GM12873 (cell line): ENCODE data around the gene OAS3.
A peak's percentile ranks its signal among the peaks of the same experiment; 100 is the strongest.

ENCODE experiments used
- CTCF ChIP-seq: IDR thresholded peaks from 2 replicates; pipeline ENCODE4 v1.5.1; 2012; ENCODE audit warnings: low read depth, mild to moderate bottlenecking, moderate library complexity, low read length, control low read depth; ENCODE audit not compliant: insufficient read depth; ENCODE audit errors: missing control alignments

OAS3 gene

GRCh38 chr12:112913038-112913688 is 25.1 kb upstream of the OAS3 start:
- TF ChIP-seq CTCF = no peak

GRCh38 chr12:112916270-112916669 is 22.0 kb upstream of the OAS3 start:
- no peak for TF ChIP-seq CTCF

- no peak for TF ChIP-seq CTCF
Measured at GRCh38 chr12:112919121-112919520, 19.2 kb upstream of the OAS3 start.

- TF ChIP-seq CTCF = no peak
Measured at GRCh38 chr12:112924986-112925385, 13.3 kb upstream of the OAS3 start.

- TF ChIP-seq CTCF = no peak
Measured at GRCh38 chr12:112927475-112927874, 10.8 kb upstream of the OAS3 start.

GRCh38 chr12:112927925-112928324 is 10.3 kb upstream of the OAS3 start:
- TF ChIP-seq CTCF = no peak

- peak; percentile 25 for TF ChIP-seq CTCF
Measured at GRCh38 chr12:112928978-112929377, 9.3 kb upstream of the OAS3 start.
